ENCODE results near the gene MAP3K20. TPM values are rescaled to one million over a fixed set of nuclear protein-coding genes. Genes with fewer than 3 reads are reported as not detected.
"Not testable (repeated sequence)": the region's sequence is repeated elsewhere in the genome, so short reads cannot be mapped to it uniquely, and the experiment has no call there.

MAP3K20 gene
- total and polyA plus RNA-seq, 2 donors (not counting 3 experiments of a cell fraction or from before 2014, with no cell fraction given), result 7.8 to 31.5 TPM

DNA sequence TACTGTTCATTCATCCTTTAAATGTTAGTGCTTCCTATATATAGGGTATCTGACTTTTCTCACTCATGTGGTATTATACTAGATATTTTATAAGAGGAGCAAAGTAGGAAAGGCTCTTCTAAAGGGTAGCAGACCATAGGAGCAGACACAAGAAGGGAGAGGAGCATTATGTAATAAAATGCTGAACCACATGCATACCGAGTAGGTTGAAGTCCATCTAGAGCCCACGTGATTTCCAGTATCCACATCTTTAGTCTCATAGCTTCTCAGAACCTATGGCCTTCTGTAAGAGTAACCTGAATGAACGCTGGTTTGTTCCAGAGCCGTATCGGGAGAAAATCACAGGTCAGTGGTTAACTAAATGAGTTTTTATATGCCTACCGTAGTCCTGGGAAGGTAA is 85.9 kb downstream of the MAP3K20 start:
- H3K27me3 ChIP-seq (ENCODE audit: control insufficient read depth in 2 of 2, insufficient read depth in 2 of 2, low read length in 2 of 2), result no peaks in the 10 kb centered on the region
- peaks cover 3% of the 10 kb centered on the region for H3K79me2 ChIP-seq (ENCODE audit: control insufficient read depth, insufficient read depth, low read length)
- no peak overlapping the region for H3K4me2 ChIP-seq (ENCODE audit: insufficient read depth, low read length)
- BruUV-seq (replicated peaks), result no TSS peak
- H3K4me3 ChIP-seq (replicated peaks in 1 of 3; ENCODE audit: insufficient read depth in 1 of 3, low read depth in 1 of 3, low read length in 3 of 3), result no peak overlapping the region
- H3K9me1 ChIP-seq (replicated peaks; ENCODE audit: control insufficient read depth, extremely low read depth, insufficient read depth, low read length), result no peaks in the 10 kb centered on the region
- POLR2A ChIA-PET, result no interaction called here
- H3K36me3 ChIP-seq (ENCODE audit: control insufficient read depth in 2 of 2, extremely low read depth in 1 of 2, insufficient read depth in 2 of 2, low read length in 2 of 2), result no peaks in the 10 kb centered on the region
- no peak overlapping the region for H3K9ac ChIP-seq (replicated peaks; ENCODE audit: extremely low read depth, insufficient read depth, low read length)
- intact Hi-C loops (cut with micrococcal nuclease), result no loop called here
- no peaks in the 10 kb centered on the region for H4K20me1 ChIP-seq (replicated peaks; ENCODE audit: control insufficient read depth, extremely low read depth, insufficient read depth, low read length)
- CTCF ChIA-PET, result interaction anchor here (1.5 kb wide), 1 partner anchor 10 kb away, joined by 4 read pairs; no protein-coding TSS in a partner anchor
- no peak for TF ChIP-seq POLR2A (IDR thresholded peaks at IDR 0.05; ENCODE audit: low read depth, low read length)
- TF ChIP-seq, protein P1, sequence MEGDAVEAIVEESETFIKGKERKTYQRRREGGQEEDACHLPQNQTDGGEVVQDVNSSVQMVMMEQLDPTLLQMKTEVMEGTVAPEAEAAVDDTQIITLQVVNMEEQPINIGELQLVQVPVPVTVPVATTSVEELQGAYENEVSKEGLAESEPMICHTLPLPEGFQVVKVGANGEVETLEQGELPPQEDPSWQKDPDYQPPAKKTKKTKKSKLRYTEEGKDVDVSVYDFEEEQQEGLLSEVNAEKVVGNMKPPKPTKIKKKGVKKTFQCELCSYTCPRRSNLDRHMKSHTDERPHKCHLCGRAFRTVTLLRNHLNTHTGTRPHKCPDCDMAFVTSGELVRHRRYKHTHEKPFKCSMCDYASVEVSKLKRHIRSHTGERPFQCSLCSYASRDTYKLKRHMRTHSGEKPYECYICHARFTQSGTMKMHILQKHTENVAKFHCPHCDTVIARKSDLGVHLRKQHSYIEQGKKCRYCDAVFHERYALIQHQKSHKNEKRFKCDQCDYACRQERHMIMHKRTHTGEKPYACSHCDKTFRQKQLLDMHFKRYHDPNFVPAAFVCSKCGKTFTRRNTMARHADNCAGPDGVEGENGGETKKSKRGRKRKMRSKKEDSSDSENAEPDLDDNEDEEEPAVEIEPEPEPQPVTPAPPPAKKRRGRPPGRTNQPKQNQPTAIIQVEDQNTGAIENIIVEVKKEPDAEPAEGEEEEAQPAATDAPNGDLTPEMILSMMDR (IDR thresholded peaks at IDR 0.05; ENCODE audit: extremely low read depth in 1 of 2, insufficient read depth in 1 of 2, low read depth in 1 of 2, low read length in 2 of 2), result no peak
- no peak for TF ChIP-seq POLR2AphosphoS5 (IDR thresholded peaks at IDR 0.05; ENCODE audit: insufficient read depth, low read depth, low read length)
- no peak for TF ChIP-seq FOS (IDR thresholded peaks at IDR 0.05; ENCODE audit: borderline replicate concordance, insufficient read depth, low read length)
- FAIRE-seq, result no peak
- H3K4me1 ChIP-seq (ENCODE audit: control insufficient read depth, extremely low read depth, insufficient read depth, low read length), result peaks cover 4% of the 10 kb centered on the region
- no peak overlapping the region for H3K27ac ChIP-seq (ENCODE audit: insufficient read depth, low read depth, low read length)
- DNase-seq (ENCODE audit: low read depth, low spot score), result no peak
- no peaks in the 10 kb centered on the region for H3K9me3 ChIP-seq (replicated peaks; ENCODE audit: control insufficient read depth, insufficient read depth, low read length)
- dilution Hi-C loops (cut with MboI; ENCODE audit: extremely low pct_ligation_motif_present, low sequenced_read_pairs), result no loop called here
- H2AFZ ChIP-seq (ENCODE audit: low read depth, low read length), result no peak overlapping the region

DNA sequence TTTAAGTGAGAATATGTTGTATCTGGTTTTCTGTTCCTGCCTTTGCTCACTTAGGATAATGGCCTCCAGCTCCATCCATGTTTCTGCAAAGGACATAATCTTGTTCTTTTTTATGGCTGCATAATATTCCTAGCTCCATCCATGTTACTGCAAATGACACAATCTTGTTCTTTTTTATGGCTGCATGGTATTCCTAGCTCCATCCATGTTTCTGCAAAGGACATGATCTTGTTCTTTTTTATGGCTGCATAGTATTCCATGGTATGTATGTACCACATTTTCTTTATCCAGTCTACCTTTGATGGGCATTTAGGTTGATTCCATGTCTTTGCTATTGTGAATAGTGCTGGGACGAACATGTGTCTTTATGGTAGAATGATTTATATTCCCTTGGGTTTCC is 87.7 kb downstream of the MAP3K20 start:
- POLR2A ChIA-PET; H2AFZ ChIP-seq (ENCODE audit: low read depth, low read length); H3K9me1 ChIP-seq (replicated peaks; ENCODE audit: control insufficient read depth, extremely low read depth, insufficient read depth, low read length); BruUV-seq (replicated peaks); dilution Hi-C loops (cut with MboI; ENCODE audit: extremely low pct_ligation_motif_present, low sequenced_read_pairs); H3K4me1 ChIP-seq (ENCODE audit: control insufficient read depth, extremely low read depth, insufficient read depth, low read length); FAIRE-seq; H3K36me3 ChIP-seq (ENCODE audit: control insufficient read depth in 2 of 2, extremely low read depth in 1 of 2, insufficient read depth in 2 of 2, low read length in 2 of 2); H3K27ac ChIP-seq (ENCODE audit: insufficient read depth, low read depth, low read length); H3K4me3 ChIP-seq (replicated peaks in 1 of 3; ENCODE audit: insufficient read depth in 1 of 3, low read depth in 1 of 3, low read length in 3 of 3); H3K9ac ChIP-seq (replicated peaks; ENCODE audit: extremely low read depth, insufficient read depth, low read length); H3K27me3 ChIP-seq (ENCODE audit: control insufficient read depth in 2 of 2, insufficient read depth in 2 of 2, low read length in 2 of 2); H3K4me2 ChIP-seq (ENCODE audit: insufficient read depth, low read length); CTCF ChIA-PET; intact Hi-C loops (cut with micrococcal nuclease); DNase-seq (ENCODE audit: low read depth, low spot score); H4K20me1 ChIP-seq (replicated peaks; ENCODE audit: control insufficient read depth, extremely low read depth, insufficient read depth, low read length); H3K79me2 ChIP-seq (ENCODE audit: control insufficient read depth, insufficient read depth, low read length); H3K9me3 ChIP-seq (replicated peaks; ENCODE audit: control insufficient read depth, insufficient read depth, low read length): not testable (repeated sequence)
